ENCODE data around the gene RRBP1.

Gene RRBP1

GRCh38 chr20:17711267-17711627 is 29.2 kb upstream of the RRBP1 start:
- Histone ChIP-seq H3K4me2 (ENCODE audit: low read length) (no peak overlapping the region), H3K4me1 (ENCODE audit: low read length) (no peaks in the 10 kb centered on the region), H3K79me2 (ENCODE audit: low read length) (no peaks in the 10 kb centered on the region), H3K27ac (ENCODE audit: low read length) (no peak overlapping the region), H3K9ac (ENCODE audit: low read length) (no peak overlapping the region), H3K27me3 (ENCODE audit: low read depth, low read length) (no peaks in the 10 kb centered on the region; the same call in 1 of the 2 replicates), H4K20me1 (ENCODE audit: insufficient read depth, low read length) (no peaks in the 10 kb centered on the region), H3K4me3 (ENCODE audit: low read length) (no peak overlapping the region), H3K9me3 (ENCODE audit: insufficient read depth, low read length) (no peaks in the 10 kb centered on the region), H2AFZ (ENCODE audit: low read depth, low read length) (no peak overlapping the region), H3K36me3 (replicated peaks; ENCODE audit: low read depth, low read length) (no peaks in the 10 kb centered on the region)
- TF ChIP-seq EZH2phosphoT487 (IDR thresholded peaks at IDR 0.05; ENCODE audit: low read depth) (no peak), CTCF (IDR thresholded peaks at IDR 0.05; ENCODE audit: low read depth, low read length) (no peak)

GRCh38 chr20:17710379-17711266 is 28.6 kb upstream of the RRBP1 start:
- TF ChIP-seq EZH2phosphoT487 (IDR thresholded peaks at IDR 0.05; ENCODE audit: low read depth) (no peak), CTCF (IDR thresholded peaks at IDR 0.05; ENCODE audit: low read depth, low read length) (no peak)
- no peak overlapping the region for H3K4me3 ChIP-seq (ENCODE audit: low read length)

DNA sequence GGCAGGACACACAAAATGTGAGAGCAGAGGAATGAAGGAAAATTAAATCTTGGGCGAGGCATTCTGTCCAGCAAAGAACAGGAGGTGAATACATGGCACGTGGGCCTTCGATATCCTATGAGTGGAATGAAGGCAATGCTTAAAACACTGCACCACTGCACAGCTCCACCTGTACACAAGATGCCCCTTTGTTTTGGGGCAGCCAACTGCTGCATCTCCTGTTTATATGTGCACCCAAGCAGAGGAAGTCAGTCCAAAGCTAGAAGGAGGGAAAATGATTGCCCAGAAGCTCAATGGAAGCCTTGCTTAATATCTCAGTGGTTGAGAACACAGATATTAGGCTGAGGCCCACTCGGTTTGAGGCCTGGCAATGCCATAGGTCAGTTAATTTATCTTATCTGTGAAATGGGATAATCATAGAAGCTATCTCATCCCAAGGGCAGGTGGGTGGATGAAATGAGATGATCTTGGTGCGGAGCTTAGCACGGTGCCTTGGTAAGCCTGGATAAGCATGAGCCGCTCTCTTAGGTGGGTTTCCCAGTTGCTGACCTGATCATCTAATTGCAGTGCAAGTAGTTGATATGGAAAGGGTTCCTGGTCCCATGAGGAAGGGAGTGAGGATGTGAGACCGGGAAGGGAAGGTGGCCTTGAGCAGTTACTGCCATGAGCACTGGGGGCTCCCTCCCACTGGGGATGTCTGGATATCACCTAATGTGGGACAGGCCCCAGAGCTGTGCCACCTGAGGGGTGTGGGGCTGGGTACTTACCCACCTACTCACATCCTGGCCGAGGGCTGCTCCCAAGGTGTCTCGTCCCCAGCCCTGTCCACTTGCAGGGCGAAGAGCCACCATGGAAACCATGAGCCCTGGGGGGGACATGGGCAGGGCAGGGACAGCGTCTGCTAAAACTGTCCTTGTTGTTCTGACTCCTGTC is 27.6 kb upstream of the RRBP1 start:
- Histone ChIP-seq H3K9me3 (ENCODE audit: insufficient read depth, low read length) (no peaks in the 10 kb centered on the region), H3K9ac (ENCODE audit: low read length) (no peak overlapping the region), H2AFZ (ENCODE audit: low read depth, low read length) (no peak overlapping the region), H3K4me2 (ENCODE audit: low read length) (no peak overlapping the region), H3K27me3 (ENCODE audit: low read depth, low read length) (no peaks in the 10 kb centered on the region), H4K20me1 (ENCODE audit: insufficient read depth, low read length) (no peaks in the 10 kb centered on the region), H3K4me1 (ENCODE audit: low read length) (no peaks in the 10 kb centered on the region), H3K4me3 (ENCODE audit: low read length) (no peak overlapping the region), H3K79me2 (ENCODE audit: low read length) (no peaks in the 10 kb centered on the region), H3K27ac (ENCODE audit: low read length) (no peak overlapping the region), H3K36me3 (replicated peaks; ENCODE audit: low read depth, low read length) (no peaks in the 10 kb centered on the region)
- TF ChIP-seq CTCF (IDR thresholded peaks at IDR 0.05; ENCODE audit: low read depth, low read length) (no peak), EZH2phosphoT487 (IDR thresholded peaks at IDR 0.05; ENCODE audit: low read depth) (no peak)

More at GRCh38 chr20:17710379-17711266, 28.6 kb upstream of the RRBP1 start:
- no peaks in the 10 kb centered on the region for H4K20me1 ChIP-seq (ENCODE audit: insufficient read depth, low read length)
- H2AFZ ChIP-seq (ENCODE audit: low read depth, low read length): no peak overlapping the region; the same call in 1 of the 2 replicates
- no peaks in the 10 kb centered on the region for H3K79me2 ChIP-seq (ENCODE audit: low read length)
- H3K9me3 ChIP-seq (ENCODE audit: insufficient read depth, low read length): no peaks in the 10 kb centered on the region
- no peak overlapping the region for H3K27ac ChIP-seq (ENCODE audit: low read length)
- no peaks in the 10 kb centered on the region for H3K36me3 ChIP-seq (replicated peaks; ENCODE audit: low read depth, low read length)
- no peak overlapping the region for H3K4me2 ChIP-seq (ENCODE audit: low read length)
- no peaks in the 10 kb centered on the region for H3K4me1 ChIP-seq (ENCODE audit: low read length)
- H3K9ac ChIP-seq (ENCODE audit: low read length): no peak overlapping the region
- H3K27me3 ChIP-seq (ENCODE audit: low read depth, low read length): no peaks in the 10 kb centered on the region; the same call in 1 of the 2 replicates

Data from OCI-LY3 (cell line).